IMR-90 (cell line): ENCODE data around the gene BTG3. TPM values are rescaled to one million over a fixed set of nuclear protein-coding genes. Genes with fewer than 3 reads are reported as not detected.

ENCODE experiments used
- ATAC-seq: fragments of 200-7000 bp; cut with Tn5 transposase; 2 replicates; pipeline ENCODE4 v1.9.1; 2020; ENCODE audit warnings: low read depth, mild to moderate bottlenecking, moderate library complexity
- BruUV-seq: library from RNA; stranded (reverse); fragments of 400-500 nt; replicated peaks from 2 replicates; lab custom pipeline; 2021; lab: Mats Ljungman, UMichigan
- CTCF ChIA-PET: fragments of 300-600 bp; formaldehyde crosslinking; extraction: SDS; loops from one replicate; lab custom pipeline; 2021; ENCODE audit warnings: antibody characterized with exemption; lab: Yijun Ruan, JAX
- POLR2A ChIA-PET: fragments of 300-600 bp; sonication (Branson Sonifier 250); formaldehyde crosslinking; loops from one replicate; lab custom pipeline; 2022; ENCODE audit warnings: antibody characterized with exemption; ENCODE audit not compliant: unreplicated experiment; lab: Charles Lee
- DNase-seq: peaks from one replicate; pipeline ENCODE4 v3.0.0; 2013
- H2AFZ ChIP-seq: replicated peaks from 2 replicates; pipeline ENCODE3; 2013; ENCODE audit warnings: low read length, mild to moderate bottlenecking; ENCODE audit not compliant: poor library complexity
- H2AK5ac ChIP-seq: 2 replicates; pipeline ENCODE4 v1.6.1; 2013; ENCODE audit warnings: low read depth, low read length, inconsistent platforms
- H2AK9ac ChIP-seq: replicated peaks from 2 replicates; pipeline ENCODE3; 2013; ENCODE audit warnings: mild to moderate bottlenecking, low read depth, low read length, moderate library complexity; ENCODE audit not compliant: poor library complexity
- H2BK120ac ChIP-seq: 2 replicates; pipeline ENCODE4 v1.6.1; 2013; ENCODE audit warnings: low read depth, low read length, inconsistent platforms
- H2BK15ac ChIP-seq: 3 replicates; pipeline ENCODE4 v1.6.1; 2013; ENCODE audit warnings: low read depth, low read length, inconsistent platforms
- H2BK20ac ChIP-seq: 2 replicates; pipeline ENCODE4 v1.6.1; 2013; ENCODE audit warnings: low read depth, mild to moderate bottlenecking, inconsistent platforms, low read length, moderate library complexity
- H2BK5ac ChIP-seq: 2 replicates; pipeline ENCODE4 v1.6.1; 2013; ENCODE audit warnings: mild to moderate bottlenecking, low read depth, low read length, inconsistent platforms; ENCODE audit not compliant: poor library complexity, severe bottlenecking
- H3K14ac ChIP-seq: replicated peaks from 2 replicates; pipeline ENCODE4 v1.6.1; 2013; ENCODE audit warnings: low read depth, low read length, inconsistent platforms
- H3K18ac ChIP-seq: 2 replicates; pipeline ENCODE4 v1.6.1; 2013; ENCODE audit warnings: low read depth, low read length, control low read depth
- H3K23ac ChIP-seq: 2 replicates; pipeline ENCODE4 v1.6.1; 2013; ENCODE audit warnings: low read depth, low read length, inconsistent platforms
- H3K27ac ChIP-seq: 2 replicates; pipeline ENCODE4 v1.5.1; 2013; ENCODE audit warnings: mild to moderate bottlenecking, control low read depth, low read length; ENCODE audit not compliant: insufficient read depth
- H3K27me3 ChIP-seq: 2 replicates; pipeline ENCODE4 v1.6.1; 2013; ENCODE audit warnings: low read length; ENCODE audit not compliant: control insufficient read depth, insufficient read depth
- H3K36me3 ChIP-seq: 2 replicates; pipeline ENCODE4 v1.6.1; 2013; ENCODE audit warnings: low read length, mixed read lengths; ENCODE audit not compliant: control insufficient read depth, insufficient read depth
- H3K4ac ChIP-seq: 2 replicates; pipeline ENCODE4 v1.6.1; 2013; ENCODE audit warnings: low read depth, low read length, inconsistent platforms
- H3K4me1 ChIP-seq: 2 replicates; pipeline ENCODE4 v1.6.1; 2013; ENCODE audit warnings: low read length, mixed read lengths; ENCODE audit not compliant: control insufficient read depth, insufficient read depth
- H3K4me2 ChIP-seq: 2 replicates; pipeline ENCODE4 v1.6.1; 2013; ENCODE audit warnings: low read depth, mild to moderate bottlenecking, control low read depth, low read length, moderate library complexity
- H3K4me3 ChIP-seq: 2 replicates; pipeline ENCODE4 v1.5.1; 2013; ENCODE audit warnings: low read depth, mild to moderate bottlenecking, control low read depth, low read length, moderate library complexity; ENCODE audit not compliant: insufficient read depth
- H3K56ac ChIP-seq: 2 replicates; pipeline ENCODE4 v1.6.1; 2013; ENCODE audit warnings: low read length, inconsistent platforms; ENCODE audit not compliant: insufficient read depth; ENCODE audit errors: extremely low read depth
- H3K79me1 ChIP-seq, 2 experiments: 2 replicates each; pipeline ENCODE4 v1.6.1; 2013; ENCODE audit warnings: low read length in 2 of 2, inconsistent platforms in 1 of 2, low read depth in 1 of 2
- H3K9ac ChIP-seq: 2 replicates; pipeline ENCODE4 v1.6.1; 2013; ENCODE audit warnings: low read depth, low read length, control low read depth
- H3K9me1 ChIP-seq: 2 replicates; pipeline ENCODE4 v1.6.1; 2013; ENCODE audit warnings: low read length, inconsistent platforms; ENCODE audit not compliant: insufficient read depth
- H3K9me3 ChIP-seq: 2 replicates; pipeline ENCODE4 v1.6.1; 2013; ENCODE audit warnings: low read length; ENCODE audit not compliant: control insufficient read depth, insufficient read depth
- H4K20me1 ChIP-seq: 2 replicates; pipeline ENCODE4 v1.6.1; 2013; ENCODE audit warnings: low read length, inconsistent platforms; ENCODE audit not compliant: insufficient read depth
- H4K5ac ChIP-seq: 2 replicates; pipeline ENCODE4 v1.6.1; 2013; ENCODE audit warnings: mild to moderate bottlenecking, low read depth, low read length, control low read depth
- H4K8ac ChIP-seq, 2 experiments: 2 replicates each; pipeline ENCODE4 v1.6.1; 2013; ENCODE audit warnings: low read depth in 2 of 2, low read length in 2 of 2, control low read depth in 1 of 2, inconsistent platforms in 1 of 2
- H4K91ac ChIP-seq: 2 replicates; pipeline ENCODE4 v1.6.1; 2013; ENCODE audit warnings: low read depth, low read length, inconsistent platforms; ENCODE audit not compliant: insufficient read depth
- BHLHE40 ChIP-seq: fragments of 150-350 bp; IDR thresholded peaks from 2 replicates; pipeline ENCODE4 v1.6.1; 2016; ENCODE audit warnings: mild to moderate bottlenecking, low read depth, low read length
- CEBPB ChIP-seq: IDR thresholded peaks from 2 replicates; pipeline ENCODE4 v1.6.1; 2012; ENCODE audit warnings: low read depth, low read length, improper control_type of control experiment
- CHD1 ChIP-seq: IDR thresholded peaks from 2 replicates; pipeline ENCODE4 v1.6.1; 2012; ENCODE audit warnings: low read depth, low read length, improper control_type of control experiment
- ELK1 ChIP-seq: fragments of 150-350 bp; IDR thresholded peaks from 2 replicates; pipeline ENCODE4 v1.6.1; 2016; ENCODE audit warnings: low read depth, mild to moderate bottlenecking, low read length, moderate library complexity, borderline replicate concordance
- MAFK ChIP-seq: IDR thresholded peaks from 2 replicates; pipeline ENCODE4 v1.6.1; 2012; ENCODE audit warnings: low read depth, low read length, improper control_type of control experiment
- MAZ ChIP-seq: IDR thresholded peaks from 2 replicates; pipeline ENCODE4 v1.6.1; 2012; ENCODE audit warnings: low read depth, mild to moderate bottlenecking, low read length, improper control_type of control experiment, moderate library complexity, borderline replicate concordance
- MXI1 ChIP-seq: IDR thresholded peaks from 2 replicates; pipeline ENCODE4 v1.6.1; 2012; ENCODE audit warnings: low read depth, mild to moderate bottlenecking, low read length, moderate library complexity, borderline replicate concordance
- POLR2A ChIP-seq: IDR thresholded peaks from 2 replicates; pipeline ENCODE4 v1.6.1; 2012; ENCODE audit warnings: mild to moderate bottlenecking, low read depth, low read length
- RAD21 ChIP-seq: IDR thresholded peaks from 2 replicates; pipeline ENCODE4 v1.6.1; 2012; ENCODE audit warnings: low read length, improper control_type of control experiment
- RCOR1 ChIP-seq: IDR thresholded peaks from 2 replicates; pipeline ENCODE4 v1.6.1; 2012; ENCODE audit warnings: mild to moderate bottlenecking, low read length, improper control_type of control experiment; ENCODE audit not compliant: insufficient replicate concordance
- RFX5 ChIP-seq: IDR thresholded peaks from 2 replicates; pipeline ENCODE4 v1.8.0; 2012; ENCODE audit warnings: low read depth, mild to moderate bottlenecking, low read length, moderate library complexity
- USF2 ChIP-seq: fragments of 150-350 bp; IDR thresholded peaks from 2 replicates; pipeline ENCODE4 v1.6.1; 2017; ENCODE audit warnings: mild to moderate bottlenecking, antibody characterized with exemption, low read length, low read depth
- WGBS, 2 experiments: methylation state at CpG; one replicate each; pipeline versions ENCODE4 v1.1.5 to v1.1.7; 2013; ENCODE audit warnings: missing lambda C conversion rate in 2 of 2; ENCODE audit not compliant: insufficient read length in 1 of 2; ENCODE audit errors: extremely low coverage in 2 of 2; 5-methylcytosine and 5-hydroxymethylcytosine counted together
- dilution Hi-C: fragments of 300-500 bp; cut with HindIII; formaldehyde crosslinking; loops from one replicate; pipeline ENCODE4 v1.14.3; 2018; ENCODE audit warnings: low sequenced_read_pairs; ENCODE audit not compliant: unreplicated experiment
- in situ Hi-C: fragments of 300-500 bp; cut with MboI; formaldehyde crosslinking; loops from 3 replicates; pipeline ENCODE4 v1.14.3; 2019; ENCODE audit warnings: low sequenced_read_pairs, inconsistent platforms, mixed read lengths
- intact Hi-C: fragments of 100-400 bp; cut with micrococcal nuclease; formaldehyde crosslinking; loops from 2 replicates; pipeline ENCODE4 v1.10.0; 2022
- polyA plus RNA-seq, 3 experiments: library from polyadenylated mRNA; depleted of rRNA; stranded (reverse); fragments of >200 nt; gene quantifications; 2 replicates each; pipeline ENCODE4 v1.2.3, GENCODE V29; 2012; ENCODE audit warnings: low replicate concordance in 1 of 3
- total RNA-seq: library from RNA; depleted of rRNA; stranded (reverse); fragments of >200 nt; gene quantifications from 2 replicates; pipeline ENCODE4 v1.2.3, GENCODE V29; 2012
- TF ChIP-seq, protein P1 (sequence below): conservative IDR thresholded peaks from 2 replicates; pipeline ENCODE4 v1.5.1; 2012; ENCODE audit warnings: mild to moderate bottlenecking, low read depth, low read length, improper control_type of control experiment

BTG3 gene
- total and polyA plus RNA-seq, 2 of the 4 experiments (the other 2 are of a cell fraction): 22.4 to 38.1 TPM

GRCh38 chr21:17631195-17631594 lies 18.5 kb upstream of the BTG3 start:
- no peak overlapping the region for H3K4me2 ChIP-seq
- no peaks in the 10 kb centered on the region for H3K9me1 ChIP-seq
- H2BK20ac ChIP-seq: no peak overlapping the region
- H3K9me3 ChIP-seq: no peaks in the 10 kb centered on the region
- DNase-seq: no peak
- no TSS peak for BruUV-seq
- no peak overlapping the region for H3K9ac ChIP-seq
- in situ Hi-C loops: no loop called here
- no peak overlapping the region for H3K56ac ChIP-seq
- H3K36me3 ChIP-seq: no peaks in the 10 kb centered on the region
- no peaks in the 10 kb centered on the region for H4K20me1 ChIP-seq
- no peak overlapping the region for H3K14ac ChIP-seq
- H4K5ac ChIP-seq: no peak overlapping the region
- no peak for ATAC-seq
- no peaks in the 10 kb centered on the region for H3K27me3 ChIP-seq
- no peak overlapping the region for H2BK120ac ChIP-seq
- CTCF ChIA-PET: interaction anchor here (1.0 kb wide), 1 partner anchor 9 kb away, joined by 4 read pairs; no protein-coding TSS in a partner anchor
- no peak overlapping the region for H3K18ac ChIP-seq
- H3K4me1 ChIP-seq: no peaks in the 10 kb centered on the region
- H3K23ac ChIP-seq: no peak overlapping the region
- H3K27ac ChIP-seq: no peak overlapping the region
- no peak overlapping the region for H2AK5ac ChIP-seq
- WGBS, 2 experiments: no CpG with 5 or more reads among the region's 4 CpGs
- dilution Hi-C loops: no loop called here
- H2AK9ac ChIP-seq: no peak overlapping the region
- no peak overlapping the region for H2BK15ac ChIP-seq
- H3K4ac ChIP-seq: no peak overlapping the region
- POLR2A ChIA-PET: no interaction called here
- no peak overlapping the region for H4K91ac ChIP-seq
- H2AFZ ChIP-seq: no peak overlapping the region
- no peak overlapping the region for H2BK5ac ChIP-seq
- intact Hi-C loops: no loop called here
- no peak overlapping the region for H4K8ac ChIP-seq
- H3K79me1 ChIP-seq: no peaks in the 10 kb centered on the region
- TF ChIP-seq POLR2A: no peak
- no peak for TF ChIP-seq ELK1
- TF ChIP-seq RFX5: no peak
- TF ChIP-seq CEBPB: no peak
- TF ChIP-seq MXI1: no peak
- no peak for TF ChIP-seq MAZ
- TF ChIP-seq RCOR1: no peak
- TF ChIP-seq, protein P1, sequence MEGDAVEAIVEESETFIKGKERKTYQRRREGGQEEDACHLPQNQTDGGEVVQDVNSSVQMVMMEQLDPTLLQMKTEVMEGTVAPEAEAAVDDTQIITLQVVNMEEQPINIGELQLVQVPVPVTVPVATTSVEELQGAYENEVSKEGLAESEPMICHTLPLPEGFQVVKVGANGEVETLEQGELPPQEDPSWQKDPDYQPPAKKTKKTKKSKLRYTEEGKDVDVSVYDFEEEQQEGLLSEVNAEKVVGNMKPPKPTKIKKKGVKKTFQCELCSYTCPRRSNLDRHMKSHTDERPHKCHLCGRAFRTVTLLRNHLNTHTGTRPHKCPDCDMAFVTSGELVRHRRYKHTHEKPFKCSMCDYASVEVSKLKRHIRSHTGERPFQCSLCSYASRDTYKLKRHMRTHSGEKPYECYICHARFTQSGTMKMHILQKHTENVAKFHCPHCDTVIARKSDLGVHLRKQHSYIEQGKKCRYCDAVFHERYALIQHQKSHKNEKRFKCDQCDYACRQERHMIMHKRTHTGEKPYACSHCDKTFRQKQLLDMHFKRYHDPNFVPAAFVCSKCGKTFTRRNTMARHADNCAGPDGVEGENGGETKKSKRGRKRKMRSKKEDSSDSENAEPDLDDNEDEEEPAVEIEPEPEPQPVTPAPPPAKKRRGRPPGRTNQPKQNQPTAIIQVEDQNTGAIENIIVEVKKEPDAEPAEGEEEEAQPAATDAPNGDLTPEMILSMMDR: no peak
- no peak for TF ChIP-seq RAD21
- TF ChIP-seq USF2: no peak
- TF ChIP-seq MAFK: no peak
- TF ChIP-seq BHLHE40: no peak
- TF ChIP-seq CHD1: no peak
- H3K4me3 ChIP-seq: no peak overlapping the region
